K562 (cell line): ENCODE results near the gene MRM2. TPM values are rescaled to one million over a fixed set of nuclear protein-coding genes. Genes with fewer than 3 reads are reported as not detected.

ENCODE experiments used
- ATAC-seq: fragments of 200-7000 bp; cut with Tn5 transposase; 3 replicates; pipeline ENCODE4 v1.9.1; 2020; ENCODE audit warnings: moderate library complexity
- BruUV-seq: library from RNA; stranded (reverse); fragments of 400-500 nt; replicated peaks from 2 replicates; lab custom pipeline; 2021; lab: Mats Ljungman, UMichigan
- CTCF ChIA-PET: fragments of 300-600 bp; formaldehyde crosslinking; extraction: SDS; loops from one replicate; lab custom pipeline; 2021; ENCODE audit warnings: low intra/inter-chr PET ratio; lab: Yijun Ruan, JAX
- POLR2A ChIA-PET: fragments of 300-600, 350-650 bp; sonication (Branson Sonifier 250); formaldehyde crosslinking; extraction: SDS; loops from one replicate; lab custom pipeline; 2021; ENCODE audit warnings: antibody characterized with exemption, inconsistent platforms; lab: Yijun Ruan, JAX
- DNase-seq, 4 experiments: peaks; one replicate each; pipeline versions ENCODE4 v3.0.0 to v3.0.0-alpha.2; 2011 to 2018; ENCODE audit warnings: low spot score in 3 of 4, mixed read lengths in 3 of 4; ENCODE audit errors: extremely low read depth in 1 of 4
- FAIRE-seq: peaks from 2 replicates; lab custom pipeline; 2011; peaks lifted over from hg19 to GRCh38; lab: Jason Lieb, UNC
- H2AFZ ChIP-seq: 2 replicates; pipeline ENCODE4 v1.6.0; 2011; ENCODE audit warnings: low read depth, low read length, control low read depth, inconsistent platforms
- H3K27ac ChIP-seq: fragments of 200-600 bp; 3 replicates; pipeline ENCODE4 v1.8.0; 2011; ENCODE audit warnings: low read depth, mild to moderate bottlenecking, control low read depth, inconsistent platforms, low read length, moderate library complexity, mixed read lengths; ENCODE audit errors: extremely low read depth
- H3K27me3 ChIP-seq, 2 experiments: fragments of 300-600 bp in 1 of 2; 2 replicates in 1 of 2; 3 replicates in 1 of 2; pipeline versions ENCODE4 v1.6.0 to v1.8.0; 2011; ENCODE audit warnings: inconsistent platforms in 2 of 2, low read length in 2 of 2, mild to moderate bottlenecking in 1 of 2, mixed read lengths in 1 of 2, moderate library complexity in 1 of 2; ENCODE audit not compliant: control insufficient read depth in 2 of 2, insufficient read depth in 2 of 2
- H3K36me3 ChIP-seq: fragments of 300-600 bp; 3 replicates; pipeline ENCODE4 v1.8.0; 2011; ENCODE audit warnings: mild to moderate bottlenecking, low read length, inconsistent platforms; ENCODE audit not compliant: control insufficient read depth, insufficient read depth
- H3K4me1 ChIP-seq, 2 experiments: fragments of 200-600 bp in 1 of 2; replicated peaks in 1 of 2; 2 replicates in 1 of 2; 3 replicates in 1 of 2; pipeline versions ENCODE4 v1.5.1 to v1.8.0; 2011; ENCODE audit warnings: inconsistent platforms in 2 of 2, low read length in 2 of 2, mild to moderate bottlenecking in 1 of 2, mixed read lengths in 1 of 2, moderate library complexity in 1 of 2; ENCODE audit not compliant: control insufficient read depth in 2 of 2, insufficient read depth in 2 of 2
- H3K4me2 ChIP-seq: 2 replicates; pipeline ENCODE4 v1.6.1; 2011; ENCODE audit warnings: low read length, control low read depth, inconsistent platforms, mixed read lengths; ENCODE audit not compliant: insufficient read depth
- H3K4me3 ChIP-seq: fragments of 200-600 bp; sonication (generic), shearing (Covaris generic); 2 replicates; pipeline ENCODE4 v1.5.1; 2016; ENCODE audit warnings: control low read depth, inconsistent platforms
- H3K79me2 ChIP-seq: fragments of 200-600 bp; 3 replicates; pipeline ENCODE4 v1.8.0; 2011; ENCODE audit warnings: low read length, inconsistent platforms; ENCODE audit not compliant: control insufficient read depth, insufficient read depth
- H3K9ac ChIP-seq, 2 experiments: 2 replicates each; pipeline versions ENCODE4 v1.6.0 to v1.6.1; 2011; ENCODE audit warnings: low read depth in 2 of 2, low read length in 2 of 2, control low read depth in 1 of 2, inconsistent platforms in 1 of 2, mild to moderate bottlenecking in 1 of 2, mixed read lengths in 1 of 2; ENCODE audit not compliant: insufficient read depth in 1 of 2
- H3K9me1 ChIP-seq: one replicate; pipeline ENCODE4 v1.6.0; 2011; ENCODE audit warnings: inconsistent platforms, mild to moderate bottlenecking, low read length, moderate library complexity; ENCODE audit not compliant: control insufficient read depth, insufficient read depth
- H3K9me3 ChIP-seq: replicated peaks from 2 replicates; pipeline ENCODE4 v1.5.1; 2011; ENCODE audit warnings: low read depth, low read length, inconsistent platforms; ENCODE audit not compliant: control insufficient read depth, insufficient read depth
- H4K20me1 ChIP-seq: replicated peaks from 2 replicates; pipeline ENCODE4 v1.6.1; 2011; ENCODE audit warnings: low read length, inconsistent platforms, mixed read lengths; ENCODE audit not compliant: control insufficient read depth, insufficient read depth
- ATF1 ChIP-seq, 2 experiments: fragments of 450-650 bp in 1 of 2; IDR thresholded peaks; 2 replicates each; pipeline ENCODE4 v1.6.1; 2016; ENCODE audit warnings: missing compliant biosample characterization in 1 of 2, missing genetic modification characterization in 1 of 2
- CBX1 ChIP-seq: sonication (generic); IDR thresholded peaks from 2 replicates; pipeline ENCODE4 v1.6.1; 2016; ENCODE audit warnings: antibody characterized with exemption, low read depth, mild to moderate bottlenecking
- ERF ChIP-seq: fragments of 450-650 bp; formaldehyde crosslinking; IDR thresholded peaks from 2 replicates; pipeline ENCODE4 v1.4.0; 2020; ENCODE audit warnings: mild to moderate bottlenecking, mixed read lengths
- FOXA3 ChIP-seq, 2 experiments: fragments of 450-650 bp in 1 of 2; sonication (generic) in 1 of 2; formaldehyde crosslinking; IDR thresholded peaks in 1 of 2; conservative IDR thresholded peaks in 1 of 2; 2 replicates each; pipeline versions ENCODE4 v1.4.0 to v1.8.0; 2020 to 2022; ENCODE audit warnings: mild to moderate bottlenecking in 2 of 2, missing genetic modification reagents in 1 of 2
- HMGXB4 ChIP-seq: sonication (generic); formaldehyde crosslinking; IDR thresholded peaks from 2 replicates; pipeline ENCODE4 v1.8.1; 2023; ENCODE audit warnings: mild to moderate bottlenecking, missing genetic modification reagents
- HNRNPH1 ChIP-seq: fragments of 200-400 bp; formaldehyde crosslinking; optimal IDR thresholded peaks from 2 replicates; pipeline ENCODE3; 2017; ENCODE audit warnings: low read depth, mild to moderate bottlenecking, low read length, moderate library complexity
- KAT7 ChIP-seq: sonication (generic); formaldehyde crosslinking; IDR thresholded peaks from 2 replicates; pipeline ENCODE4 v1.8.0; 2022; ENCODE audit warnings: missing genetic modification reagents, mild to moderate bottlenecking, borderline replicate concordance
- MTA1 ChIP-seq: fragments of 450-650 bp; IDR thresholded peaks from 2 replicates; pipeline ENCODE4 v1.6.1; 2017; ENCODE audit warnings: borderline replicate concordance
- NONO ChIP-seq, 2 experiments: fragments of 200-400 bp in 1 of 2; fragments of 450-650 bp in 1 of 2; formaldehyde crosslinking in 1 of 2; IDR thresholded peaks; 2 replicates each; pipeline ENCODE4 v1.6.1; 2017; ENCODE audit warnings: low read depth in 2 of 2, mild to moderate bottlenecking in 2 of 2, moderate library complexity in 2 of 2, low read length in 1 of 2
- NR3C1 ChIP-seq: sonication (generic); formaldehyde crosslinking; IDR thresholded peaks from 2 replicates; pipeline ENCODE4 v1.8.1; 2022; ENCODE audit warnings: missing genetic modification reagents
- TBP ChIP-seq: optimal IDR thresholded peaks from 2 replicates; pipeline ENCODE3; 2011; ENCODE audit warnings: low read depth, low read length, improper control_type of control experiment
- ZKSCAN1 ChIP-seq: fragments of 150-350 bp; IDR thresholded peaks from 2 replicates; pipeline ENCODE4 v1.6.1; 2016; ENCODE audit warnings: low read depth, low read length
- ZNF280A ChIP-seq: fragments of 450-650 bp; IDR thresholded peaks from 2 replicates; pipeline ENCODE4 v1.6.1; 2018; ENCODE audit warnings: mild to moderate bottlenecking, low read depth; ENCODE audit not compliant: partially characterized antibody
- ZNF830 ChIP-seq: fragments of 250-450 bp; sonication (Bioruptor Pico); IDR thresholded peaks from 2 replicates; pipeline ENCODE4 v1.5.0; 2021; ENCODE audit warnings: mild to moderate bottlenecking
- WGBS: fragments of 100-300 bp; shearing (Covaris generic); methylation state at CpG from one replicate; pipeline ENCODE4 v1.1.6; 2016; ENCODE audit warnings: low coverage, mixed read lengths; ENCODE audit not compliant: insufficient coverage; ENCODE audit errors: missing lambda C conversion rate; 5-methylcytosine and 5-hydroxymethylcytosine counted together
- in situ Hi-C: fragments of 300-500 bp; cut with MboI; formaldehyde crosslinking; loops from 4 replicates; pipeline ENCODE4 v1.15.0; 2018; ENCODE audit warnings: inconsistent platforms, mixed read lengths
- intact Hi-C: fragments of 100-400 bp; cut with micrococcal nuclease; formaldehyde crosslinking; loops from 2 replicates; pipeline ENCODE4 v1.14.2; 2022
- polyA plus RNA-seq, 8 experiments: library from polyadenylated mRNA; depleted of rRNA in 4 of 8; stranded (reverse) in 5 of 8; unstranded in 3 of 8; fragments of >200 nt; fragmentation: Nextera tagmentation in 2 of 8; fragmentation: Illumina TruSeq in 1 of 8; extraction: Ambion mirVana in 2 of 8; extraction: Trizol in 1 of 8; gene quantifications; 2 replicates each; pipeline versions ENCODE4 v1.2.1 to v1.2.3, GENCODE V29; 2011 to 2014; ENCODE audit warnings: inconsistent platforms in 1 of 8, missing spikeins in 1 of 8
- total RNA-seq, 7 experiments: library from RNA; depleted of rRNA in 6 of 7; stranded (reverse); fragments of >200 nt in 6 of 7; fragmentation: Illumina TruSeq in 2 of 7; extraction: Trizol in 2 of 7; gene quantifications; 2 replicates each; pipeline versions ENCODE4 v1.2.1 to v1.2.3, GENCODE V29; 2011 to 2021; ENCODE audit warnings: low replicate concordance in 1 of 7
- TF ChIP-seq, protein P1 (sequence below): sonication (generic); formaldehyde crosslinking; IDR thresholded peaks from 2 replicates; pipeline ENCODE4 v1.9.0; 2022; ENCODE audit warnings: mild to moderate bottlenecking, missing genetic modification reagents
- TF ChIP-seq, protein P2 (sequence below), 2 experiments: fragments of 450-650 bp; IDR thresholded peaks; 2 replicates each; pipeline ENCODE4 v1.6.1; 2016

MRM2 gene
- total and polyA plus RNA-seq, 9 of the 15 experiments (the other 6 are each of a cell fraction or from before 2014, with no cell fraction given): 32.4 to 116 (median 50.5) TPM

DNA sequence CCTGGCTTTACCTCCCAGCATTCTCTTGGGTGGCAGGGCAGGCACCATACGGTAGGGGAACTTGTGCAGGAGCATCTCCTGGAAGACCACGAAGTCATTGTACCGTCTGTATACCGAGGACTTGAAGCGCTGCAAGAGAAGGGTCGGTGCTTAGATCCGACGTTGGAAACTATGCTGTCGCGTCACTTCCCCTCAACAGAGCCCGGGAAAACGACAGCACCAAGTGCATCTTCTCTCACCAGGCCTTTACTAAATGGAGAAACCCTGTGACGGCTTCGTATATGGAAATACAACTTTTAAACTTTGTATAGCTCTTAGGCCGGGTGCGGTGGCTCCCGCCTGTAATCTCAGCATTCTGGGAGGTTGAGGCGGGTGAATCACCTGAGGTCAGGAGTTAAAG, 33.1 kb upstream of the MRM2 start:
- no peak for FAIRE-seq
- no peak overlapping the region for H3K9ac ChIP-seq
- in situ Hi-C loops: no loop called here

More for the DNA sequence above, 33.1 kb upstream of the MRM2 start:
- no TSS peak for BruUV-seq
- ATAC-seq (no peak), DNase-seq (no peak)
- no peaks in the 10 kb centered on the region for H3K9me1 ChIP-seq
- CTCF ChIA-PET: no interaction called here
- no peak overlapping the region for H3K4me3 ChIP-seq
- H3K36me3 ChIP-seq: peaks cover 46% of the 10 kb centered on the region; the same call in 2 of the 3 replicates
- peaks cover 15% of the 10 kb centered on the region for H4K20me1 ChIP-seq
- POLR2A ChIA-PET: interaction anchor here (1.0 to 1.2 kb wide), 2 partner anchors 25 to 26 kb away, joined by 4 to 6 read pairs; no protein-coding TSS in a partner anchor
- 86% methylated on average over 18 of the region's 18 CpGs for WGBS
- TF ChIP-seq ZKSCAN1 (no peak), FOXA3 (CRISPR knock-in tag; conservative IDR thresholded peaks at IDR 0.05 in 1 of 2, IDR thresholded peaks at IDR 0.05 in 1 of 2) (no peak), ZNF830 (CRISPR knock-in tag) (no peak), ERF (CRISPR knock-in tag) (no peak), CBX1 (no peak), HMGXB4 (CRISPR knock-in tag) (no peak), NONO (IDR thresholded peaks at IDR 0.05; ENCODE audit: low read depth in 2 of 2, low read length in 1 of 2) (no peak), MTA1 (no peak), TBP (no peak), NR3C1 (CRISPR knock-in tag) (no peak), KAT7 (CRISPR knock-in tag) (no peak), ATF1 (CRISPR knock-in tag; IDR thresholded peaks at IDR 0.05) (no peak), ATF1 (tag; IDR thresholded peaks at IDR 0.05) (no peak), ZNF280A (no peak), HNRNPH1 (no peak)
- TF ChIP-seq, protein P1, sequence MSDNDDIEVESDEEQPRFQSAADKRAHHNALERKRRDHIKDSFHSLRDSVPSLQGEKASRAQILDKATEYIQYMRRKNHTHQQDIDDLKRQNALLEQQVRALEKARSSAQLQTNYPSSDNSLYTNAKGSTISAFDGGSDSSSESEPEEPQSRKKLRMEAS (CRISPR knock-in tag): no peak
- TF ChIP-seq, protein P2, sequence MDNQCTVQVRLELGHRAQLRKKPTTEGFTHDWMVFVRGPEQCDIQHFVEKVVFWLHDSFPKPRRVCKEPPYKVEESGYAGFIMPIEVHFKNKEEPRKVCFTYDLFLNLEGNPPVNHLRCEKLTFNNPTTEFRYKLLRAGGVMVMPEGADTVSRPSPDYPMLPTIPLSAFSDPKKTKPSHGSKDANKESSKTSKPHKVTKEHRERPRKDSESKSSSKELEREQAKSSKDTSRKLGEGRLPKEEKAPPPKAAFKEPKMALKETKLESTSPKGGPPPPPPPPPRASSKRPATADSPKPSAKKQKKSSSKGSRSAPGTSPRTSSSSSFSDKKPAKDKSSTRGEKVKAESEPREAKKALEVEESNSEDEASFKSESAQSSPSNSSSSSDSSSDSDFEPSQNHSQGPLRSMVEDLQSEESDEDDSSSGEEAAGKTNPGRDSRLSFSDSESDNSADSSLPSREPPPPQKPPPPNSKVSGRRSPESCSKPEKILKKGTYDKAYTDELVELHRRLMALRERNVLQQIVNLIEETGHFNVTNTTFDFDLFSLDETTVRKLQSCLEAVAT (IDR thresholded peaks at IDR 0.05): no peak
- no peaks in the 10 kb centered on the region for H3K9me3 ChIP-seq
- H2AFZ ChIP-seq: no peak overlapping the region
- peaks cover 5% of the 10 kb centered on the region; the same call in 2 of the 3 replicates for H3K79me2 ChIP-seq
- H3K27ac ChIP-seq: no peak overlapping the region
- H3K27me3 ChIP-seq: no peaks in the 10 kb centered on the region
- no peak overlapping the region for H3K4me2 ChIP-seq
- H3K4me1 ChIP-seq: peaks cover 0 to 13% of the 10 kb centered on the region in 2 experiments; a peak in 2 of 5 replicates
- intact Hi-C loops: no loop called here
